Activated T-helper 2 cell treated with anti-CD3 and anti-CD28 coated beads, Interferon-gamma antibody, Interleukin-2, Interleukin-4, amounts not matched to agents 10 μg/mL and 5 μg/mL and 100 μg/mL, durations not matched to agents 14 hours and 24 hours and 36 hours (primary cell): ENCODE results near the gene NFIX. TPM values are rescaled to one million over a fixed set of nuclear protein-coding genes. Genes with fewer than 3 reads are reported as not detected.

Source experiments
- DNase-seq: peaks from one replicate; pipeline ENCODE4 v3.0.0; 2021; ENCODE audit warnings: low spot score
- H3K27ac Mint-ChIP-seq: one replicate; pipeline ENCODE4 v1.8.0; 2021; ENCODE audit warnings: mixed read lengths
- H3K27me3 Mint-ChIP-seq: one replicate; pipeline ENCODE4 v1.8.0; 2021; ENCODE audit warnings: low read depth, mixed read lengths
- H3K36me3 Mint-ChIP-seq: one replicate; pipeline ENCODE4 v1.8.0; 2021; ENCODE audit warnings: low read depth, mixed read lengths
- H3K4me1 Mint-ChIP-seq: one replicate; pipeline ENCODE4 v1.8.0; 2021; ENCODE audit warnings: low read depth, mixed read lengths
- H3K4me3 Mint-ChIP-seq: one replicate; pipeline ENCODE4 v1.8.0; 2021; ENCODE audit warnings: low read depth, mild to moderate bottlenecking, moderate library complexity, mixed read lengths
- H3K9me3 Mint-ChIP-seq: one replicate; pipeline ENCODE4 v1.8.0; 2021; ENCODE audit warnings: mixed read lengths
- intact Hi-C: fragments of 100-400 bp; cut with micrococcal nuclease; formaldehyde crosslinking; loops from one replicate; pipeline ENCODE4 v1.15.1; 2023
- total RNA-seq: library from RNA; stranded (reverse); gene quantifications from 2 replicates; pipeline ENCODE4 v1.2.3, GENCODE V29; 2022

Gene NFIX
- total RNA-seq, 1 donor from 2014 or later, result 2.7 TPM

GRCh38 chr19:13093407-13094105, 98.3 kb downstream of the NFIX start:
- H3K4me3 Mint-ChIP-seq, result no peak overlapping the region
- intact Hi-C loops, result loop anchor here (1.0 kb wide), 2 partner anchors 32 to 115 kb away; no protein-coding TSS in a partner anchor
- H3K27ac Mint-ChIP-seq, result no peak overlapping the region
- peaks cover 28% of the 10 kb centered on the region for H3K27me3 Mint-ChIP-seq
- H3K9me3 Mint-ChIP-seq, result no peaks in the 10 kb centered on the region
- H3K4me1 Mint-ChIP-seq, result peaks cover 21% of the 10 kb centered on the region
- peaks cover 3% of the 10 kb centered on the region for H3K36me3 Mint-ChIP-seq
- peak; percentile 71 for DNase-seq

GRCh38 chr19:13094106-13094504, 98.8 kb downstream of the NFIX start:
- intact Hi-C loops, result loop anchor here (1.0 kb wide), 1 partner anchor 116 kb away; no protein-coding TSS in a partner anchor

GRCh38 chr19:13094771-13095392, 99.6 kb downstream of the NFIX start:
- Mint-ChIP-seq H3K4me3 (no peak overlapping the region), H3K27ac (no peak overlapping the region), H3K9me3 (no peaks in the 10 kb centered on the region), H3K4me1 (peaks cover 30% of the 10 kb centered on the region), H3K27me3 (peaks cover 29% of the 10 kb centered on the region), H3K36me3 (peaks cover 3% of the 10 kb centered on the region)
- intact Hi-C loops, result loop anchor here (1.0 to 5.0 kb wide), 2 partner anchors 117 to 258 kb away; partner anchors contain the start of gene MAST1
- no peak for DNase-seq

More at GRCh38 chr19:13094106-13094504, 98.8 kb downstream of the NFIX start:
- H3K36me3 Mint-ChIP-seq, result peaks cover 3% of the 10 kb centered on the region
- no peak overlapping the region for H3K4me3 Mint-ChIP-seq
- H3K4me1 Mint-ChIP-seq, result peaks cover 25% of the 10 kb centered on the region
- peaks cover 29% of the 10 kb centered on the region for H3K27me3 Mint-ChIP-seq
- no peaks in the 10 kb centered on the region for H3K9me3 Mint-ChIP-seq
- H3K27ac Mint-ChIP-seq, result no peak overlapping the region
- DNase-seq, result no peak

GRCh38 chr19:13095393-13095784, 100.1 kb downstream of the NFIX start:
- no peaks in the 10 kb centered on the region for H3K9me3 Mint-ChIP-seq
- peaks cover 35% of the 10 kb centered on the region for H3K4me1 Mint-ChIP-seq
- peaks cover 29% of the 10 kb centered on the region for H3K27me3 Mint-ChIP-seq
- intact Hi-C loops, result loop anchor here (5.0 kb wide), 1 partner anchor 258 kb away; the partner anchor contains the start of gene MAST1
- H3K36me3 Mint-ChIP-seq, result peaks cover 3% of the 10 kb centered on the region
- no peak overlapping the region for H3K27ac Mint-ChIP-seq
- H3K4me3 Mint-ChIP-seq, result no peak overlapping the region
- DNase-seq, result no peak

- Mint-ChIP-seq H3K27me3 (peaks cover 29% of the 10 kb centered on the region), H3K4me1 (peaks cover 38% of the 10 kb centered on the region), H3K36me3 (peaks cover 3% of the 10 kb centered on the region), H3K9me3 (no peaks in the 10 kb centered on the region), H3K4me3 (peak overlapping the region; percentile 77), H3K27ac (peak overlapping the region; percentile 39)
- no peak for DNase-seq
- intact Hi-C loops, result loop anchor here (5.0 kb wide), 1 partner anchor 259 kb away; the partner anchor contains the start of gene MAST1
These were observed 101.0 kb downstream of the NFIX start for GRCh38 chr19:13095934-13096927.

- no peak for DNase-seq
- H3K9me3 Mint-ChIP-seq, result no peaks in the 10 kb centered on the region
- peaks cover 29% of the 10 kb centered on the region for H3K27me3 Mint-ChIP-seq
- peak overlapping the region; percentile 72 for H3K27ac Mint-ChIP-seq
- peaks cover 3% of the 10 kb centered on the region for H3K36me3 Mint-ChIP-seq
- peak overlapping the region; percentile 67 for H3K4me3 Mint-ChIP-seq
- intact Hi-C loops, result loop anchor here (1.0 to 5.0 kb wide), 2 partner anchors 85 to 260 kb away; partner anchors contain the start of gene MAST1
- H3K4me1 Mint-ChIP-seq, result peaks cover 42% of the 10 kb centered on the region
These were observed 101.8 kb downstream of the NFIX start for GRCh38 chr19:13097033-13097462.

GRCh38 chr19:13097463-13098258, 102.4 kb downstream of the NFIX start:
- Mint-ChIP-seq H3K27ac (no peak overlapping the region), H3K4me1 (peaks cover 45% of the 10 kb centered on the region), H3K27me3 (peaks cover 29% of the 10 kb centered on the region), H3K4me3 (peak overlapping the region; percentile 73), H3K9me3 (no peaks in the 10 kb centered on the region), H3K36me3 (peaks cover 3% of the 10 kb centered on the region)
- intact Hi-C loops, result loop anchor here (1.0 to 5.0 kb wide), 2 partner anchors 85 to 260 kb away; partner anchors contain the start of gene MAST1
- DNase-seq, result no peak

- Mint-ChIP-seq H3K4me3 (peak overlapping the region; percentile 84), H3K4me1 (peaks cover 47% of the 10 kb centered on the region), H3K36me3 (peaks cover 3% of the 10 kb centered on the region), H3K27ac (peak overlapping the region; percentile 92), H3K27me3 (peaks cover 29% of the 10 kb centered on the region), H3K9me3 (no peaks in the 10 kb centered on the region)
- no peak for DNase-seq
- intact Hi-C loops, result loop anchor here (5.0 kb wide), 1 partner anchor 261 kb away; the partner anchor contains the start of gene MAST1
These were observed 103.2 kb downstream of the NFIX start for GRCh38 chr19:13098277-13099072.

- Mint-ChIP-seq H3K27ac (peak overlapping the region; percentile 92), H3K27me3 (peaks cover 26% of the 10 kb centered on the region), H3K4me3 (peak overlapping the region; percentile 84), H3K4me1 (peaks cover 43% of the 10 kb centered on the region), H3K9me3 (no peaks in the 10 kb centered on the region), H3K36me3 (peaks cover 3% of the 10 kb centered on the region)
- intact Hi-C loops, result loop anchor here (5.0 kb wide), 1 partner anchor 262 kb away; the partner anchor contains the start of gene MAST1
- DNase-seq, result peak; percentile 83
These were observed 104.1 kb downstream of the NFIX start for GRCh38 chr19:13099073-13099999.

GRCh38 chr19:13100031-13100588, 104.8 kb downstream of the NFIX start:
- H3K27ac Mint-ChIP-seq, result peak overlapping the region; percentile 80
- H3K36me3 Mint-ChIP-seq, result peaks cover 6% of the 10 kb centered on the region
- H3K4me1 Mint-ChIP-seq, result peaks cover 40% of the 10 kb centered on the region
- H3K4me3 Mint-ChIP-seq, result peak overlapping the region; percentile 66
- intact Hi-C loops, result loop anchor here (2.0 to 5.0 kb wide), 3 partner anchors 33 to 162 kb away; no protein-coding TSS in a partner anchor
- no peaks in the 10 kb centered on the region for H3K9me3 Mint-ChIP-seq
- peak; percentile 72 for DNase-seq
- H3K27me3 Mint-ChIP-seq, result peaks cover 20% of the 10 kb centered on the region
